SU-DHL-6 (cell line): Measurements from ENCODE around the gene FAM217B.

Experiments used
- CTCF ChIP-seq: fragments of 200-600 bp; sonication (generic); IDR thresholded peaks from one replicate; pipeline ENCODE4 v1.5.1; 2017; ENCODE audit warnings: antibody characterized with exemption, mild to moderate bottlenecking, low read length, moderate library complexity; ENCODE audit not compliant: insufficient read depth, poor library complexity, severe bottlenecking
- EZH2phosphoT487 ChIP-seq: fragments of 200-600 bp; sonication (generic), shearing (Covaris generic); conservative IDR thresholded peaks from 2 replicates; pipeline ENCODE4 v1.6.1; 2018; ENCODE audit warnings: mild to moderate bottlenecking, antibody characterized with exemption, low read length, moderate library complexity, mixed read lengths

GRCh38 chr20:59962155-59962554 lies 22.0 kb downstream of the FAM217B start:
- no peak for TF ChIP-seq CTCF
- no peak for TF ChIP-seq EZH2phosphoT487
